Heart left ventricle (tissue), 13 donors: ENCODE measurements around the gene PROCA1.

Experiments
- CTCF ChIP-seq, 12 donors: fragments of 200-600 bp; sonication (generic) in 4 of 12; IDR thresholded peaks; one replicate each; pipeline versions ENCODE4 v1.5.0 to v1.8.0; 2018 to 2022; ENCODE audit warnings: antibody characterized with exemption in 12 of 12, mild to moderate bottlenecking in 5 of 12
- POLR2A ChIP-seq, 2 donors: fragments of 450-650 bp; IDR thresholded peaks; one replicate each; pipeline ENCODE4 v1.6.1; 2017; ENCODE audit warnings: antibody characterized with exemption in 2 of 2, mild to moderate bottlenecking in 2 of 2, moderate library complexity in 2 of 2
- donor health status: ischemic (EF 13 %, LVEDD 7.1; RV severe dilation, severe dysfunction).
- donor health status: DM: no; HTN: yes; CAD: no.
- donor health status: DM: no; HTN: no; CAD: no.
- donor health status: ischemic (EF 25% LVEDD 6.9; RV normal size, moderate dysfunction).
- donor health status: ischemic (EF 25% LVEDD 5.7; RV mildly dilated, moderate dysfunction).
- donor health status: ischemic (EF 35%, LVEDD 5.7; RV mildly dilated, moderate dysfunction).
- donor health status: nonischemic (EF 11% LVEDD 7.7; RV severe dilation, severe dysfunction).
- donor health status: DM: yes; HTN: yes; CAD: no.
- donor health status: PGD.
- donor health status: ischemic (EF 29% LVEDD 5.4; RV normal size, mild dysfunction).
- donor health status: nonischemic (EF 23%, LVEDD 6.1; RV moderate dilation, normal function).

- TF ChIP-seq CTCF (IDR thresholded peaks at IDR 0.05) (no peak), POLR2A (IDR thresholded peaks at IDR 0.05) (no peak)
These were observed 14.1 kb upstream of the PROCA1 start for GRCh38 chr17:28725660-28726225.
